Endothelial cell of umbilical vein (primary cell): ENCODE measurements around the gene PTCD1.

Source experiments
- POLR2A ChIP-seq: IDR thresholded peaks from 2 replicates; pipeline ENCODE4 v1.6.1; 2012; ENCODE audit warnings: low read depth, mild to moderate bottlenecking, control low read depth, low read length
- TF ChIP-seq, protein P1 (sequence below), 2 donors: IDR thresholded peaks; 1 replicate in 1 of 2; 2 replicates in 1 of 2; pipeline ENCODE4 v1.5.1; 2011; ENCODE audit warnings: low read length in 2 of 2, mild to moderate bottlenecking in 2 of 2, moderate library complexity in 2 of 2, control low read depth in 1 of 2, inconsistent platforms in 1 of 2, low read depth in 1 of 2; ENCODE audit not compliant: insufficient read depth in 1 of 2; ENCODE audit errors: extremely low read depth in 1 of 2
- TF ChIP-seq, protein P2 (sequence below): IDR thresholded peaks from 2 replicates; pipeline ENCODE4 v1.6.1; 2011; ENCODE audit not compliant: insufficient read depth, insufficient read length

DNA sequence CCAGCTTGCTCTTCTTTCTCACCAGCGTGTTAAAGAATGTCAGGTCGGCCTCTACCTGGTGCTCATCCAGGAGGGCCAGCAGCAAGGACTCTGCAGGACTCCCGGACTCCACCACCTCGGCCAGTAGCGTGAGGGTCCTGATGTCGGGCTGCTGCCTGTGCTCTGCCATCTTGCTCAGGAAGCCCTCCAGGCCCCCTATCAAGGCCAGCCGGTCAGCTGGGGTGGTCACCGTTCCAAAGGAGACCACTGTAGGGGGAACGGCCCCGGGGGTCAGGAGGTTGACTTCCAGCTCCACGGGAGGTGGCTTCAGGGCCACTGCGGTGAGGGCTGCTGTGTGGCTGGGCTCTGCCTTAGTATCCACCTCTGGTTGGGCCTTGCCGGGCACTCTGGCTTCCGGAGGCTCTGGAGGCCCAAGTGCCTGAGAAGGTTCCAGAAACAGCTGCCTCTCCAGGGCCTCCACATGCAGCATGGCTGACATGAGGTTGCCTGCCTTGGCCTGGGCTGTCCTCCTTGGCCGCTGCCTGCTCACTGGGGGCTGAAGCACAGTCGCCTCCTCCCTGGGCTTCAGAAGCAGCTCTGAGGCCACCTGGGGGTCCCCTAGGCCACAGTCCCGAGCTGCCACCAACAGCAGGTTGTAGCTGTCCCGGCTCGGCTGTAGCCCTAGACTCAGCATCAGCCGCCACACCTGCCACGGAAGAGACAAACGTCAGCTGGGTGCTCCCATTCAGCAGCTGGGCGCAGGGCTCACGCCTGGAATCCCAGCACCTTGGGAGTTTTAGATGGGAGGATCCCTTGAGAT is 13.5 kb downstream of the PTCD1 start:
- TF ChIP-seq, protein P1, sequence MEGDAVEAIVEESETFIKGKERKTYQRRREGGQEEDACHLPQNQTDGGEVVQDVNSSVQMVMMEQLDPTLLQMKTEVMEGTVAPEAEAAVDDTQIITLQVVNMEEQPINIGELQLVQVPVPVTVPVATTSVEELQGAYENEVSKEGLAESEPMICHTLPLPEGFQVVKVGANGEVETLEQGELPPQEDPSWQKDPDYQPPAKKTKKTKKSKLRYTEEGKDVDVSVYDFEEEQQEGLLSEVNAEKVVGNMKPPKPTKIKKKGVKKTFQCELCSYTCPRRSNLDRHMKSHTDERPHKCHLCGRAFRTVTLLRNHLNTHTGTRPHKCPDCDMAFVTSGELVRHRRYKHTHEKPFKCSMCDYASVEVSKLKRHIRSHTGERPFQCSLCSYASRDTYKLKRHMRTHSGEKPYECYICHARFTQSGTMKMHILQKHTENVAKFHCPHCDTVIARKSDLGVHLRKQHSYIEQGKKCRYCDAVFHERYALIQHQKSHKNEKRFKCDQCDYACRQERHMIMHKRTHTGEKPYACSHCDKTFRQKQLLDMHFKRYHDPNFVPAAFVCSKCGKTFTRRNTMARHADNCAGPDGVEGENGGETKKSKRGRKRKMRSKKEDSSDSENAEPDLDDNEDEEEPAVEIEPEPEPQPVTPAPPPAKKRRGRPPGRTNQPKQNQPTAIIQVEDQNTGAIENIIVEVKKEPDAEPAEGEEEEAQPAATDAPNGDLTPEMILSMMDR (IDR thresholded peaks at IDR 0.05; ENCODE audit: extremely low read depth in 1 of 2, insufficient read depth in 1 of 2, low read depth in 1 of 2, low read length in 2 of 2) = no peak
- TF ChIP-seq, protein P2, sequence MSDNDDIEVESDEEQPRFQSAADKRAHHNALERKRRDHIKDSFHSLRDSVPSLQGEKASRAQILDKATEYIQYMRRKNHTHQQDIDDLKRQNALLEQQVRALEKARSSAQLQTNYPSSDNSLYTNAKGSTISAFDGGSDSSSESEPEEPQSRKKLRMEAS = no peak
- no peak for TF ChIP-seq POLR2A
